Upper lobe of left lung (tissue), 4 donors: Measurements from ENCODE around the gene PCBD2.

ENCODE experiments used
- CTCF ChIP-seq, 6 experiments: fragments of 450-650 bp in 4 of 6; fragments of 200-600 bp in 2 of 6; sonication (generic) in 2 of 6; IDR thresholded peaks; one replicate each; pipeline ENCODE4 v1.5.1; 2016 to 2019; ENCODE audit warnings: antibody characterized with exemption in 6 of 6
- POLR2A ChIP-seq, 4 donors: fragments of 450-650 bp; IDR thresholded peaks; one replicate each; pipeline ENCODE4 v1.5.1; 2016 to 2017; ENCODE audit warnings: antibody characterized with exemption in 4 of 4, mild to moderate bottlenecking in 2 of 4

- TF ChIP-seq CTCF (IDR thresholded peaks at IDR 0.05) (no peak), POLR2A (IDR thresholded peaks at IDR 0.05) (no peak)
Observed at GRCh38 chr5:134989266-134989830, 84.4 kb downstream of the PCBD2 start.
